CD1c-positive myeloid dendritic cell (primary cell): ENCODE data around the gene SHB.

Experiments used
- DNase-seq: peaks from one replicate; pipeline ENCODE4 v3.0.0-alpha.2; 2016; ENCODE audit errors: extremely low spot score

The SHB gene

DNA sequence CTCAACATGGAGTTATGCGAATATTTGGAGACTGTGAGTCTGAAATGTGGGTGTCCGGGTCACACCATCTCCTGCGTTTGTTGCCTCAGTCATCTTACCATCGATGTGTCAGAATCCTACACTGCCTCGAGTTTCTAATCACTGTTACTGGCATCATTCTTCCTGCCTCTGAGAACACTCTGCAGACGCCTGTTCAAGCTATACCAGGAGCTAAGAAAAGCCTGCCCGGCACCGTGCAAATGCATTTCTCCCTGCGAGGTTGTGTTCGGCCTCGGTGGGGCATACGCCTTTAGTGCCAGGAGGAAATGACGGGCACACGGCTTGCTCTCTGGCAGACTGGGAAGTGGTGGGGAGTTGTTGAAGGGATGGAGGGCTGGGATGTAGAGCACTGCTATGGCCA is 133.9 kb downstream of the SHB start:
- no peak for DNase-seq

DNA sequence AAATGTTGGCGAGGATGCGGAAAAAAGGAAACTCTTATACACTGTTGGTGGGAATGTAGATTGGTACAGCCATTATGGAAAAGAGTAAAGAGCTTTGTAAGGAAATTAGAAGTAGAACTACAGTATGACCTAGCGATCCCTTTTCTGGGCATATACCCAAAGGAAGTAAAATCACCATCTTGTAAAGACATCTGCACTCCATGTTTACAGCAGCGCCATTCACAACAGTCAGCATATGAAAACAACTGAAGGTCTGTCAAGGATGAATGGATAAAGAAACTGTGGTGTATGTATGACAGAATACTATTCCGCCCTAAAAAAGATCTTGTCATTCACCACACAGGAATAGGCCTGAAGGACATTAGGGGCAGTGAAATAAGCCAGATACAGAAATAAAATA is 137.4 kb downstream of the SHB start:
- no peak for DNase-seq

DNA sequence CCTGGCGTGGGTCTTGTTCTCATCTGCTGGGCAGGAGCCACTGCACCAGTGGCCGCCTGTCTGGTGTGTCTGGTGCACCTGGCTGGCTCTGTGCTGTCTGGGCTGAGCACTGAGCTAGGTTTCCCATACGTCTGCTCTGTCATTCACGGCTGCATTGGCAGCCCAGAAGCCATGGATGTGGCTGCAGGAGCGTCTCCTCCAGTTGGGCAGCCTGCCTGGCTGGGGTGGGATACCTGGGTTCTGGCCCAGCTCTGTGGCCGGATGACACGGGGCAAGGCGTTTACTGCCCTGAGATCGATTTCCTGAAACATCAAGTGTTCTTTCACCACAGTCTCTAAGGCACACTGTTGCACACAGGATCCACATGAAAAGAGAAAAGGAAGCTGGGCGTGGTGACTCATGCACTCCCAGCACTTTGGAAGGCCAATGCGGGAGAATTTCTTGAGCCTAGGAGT is 139.6 kb downstream of the SHB start:
- DNase-seq, result peak; percentile 69

DNA sequence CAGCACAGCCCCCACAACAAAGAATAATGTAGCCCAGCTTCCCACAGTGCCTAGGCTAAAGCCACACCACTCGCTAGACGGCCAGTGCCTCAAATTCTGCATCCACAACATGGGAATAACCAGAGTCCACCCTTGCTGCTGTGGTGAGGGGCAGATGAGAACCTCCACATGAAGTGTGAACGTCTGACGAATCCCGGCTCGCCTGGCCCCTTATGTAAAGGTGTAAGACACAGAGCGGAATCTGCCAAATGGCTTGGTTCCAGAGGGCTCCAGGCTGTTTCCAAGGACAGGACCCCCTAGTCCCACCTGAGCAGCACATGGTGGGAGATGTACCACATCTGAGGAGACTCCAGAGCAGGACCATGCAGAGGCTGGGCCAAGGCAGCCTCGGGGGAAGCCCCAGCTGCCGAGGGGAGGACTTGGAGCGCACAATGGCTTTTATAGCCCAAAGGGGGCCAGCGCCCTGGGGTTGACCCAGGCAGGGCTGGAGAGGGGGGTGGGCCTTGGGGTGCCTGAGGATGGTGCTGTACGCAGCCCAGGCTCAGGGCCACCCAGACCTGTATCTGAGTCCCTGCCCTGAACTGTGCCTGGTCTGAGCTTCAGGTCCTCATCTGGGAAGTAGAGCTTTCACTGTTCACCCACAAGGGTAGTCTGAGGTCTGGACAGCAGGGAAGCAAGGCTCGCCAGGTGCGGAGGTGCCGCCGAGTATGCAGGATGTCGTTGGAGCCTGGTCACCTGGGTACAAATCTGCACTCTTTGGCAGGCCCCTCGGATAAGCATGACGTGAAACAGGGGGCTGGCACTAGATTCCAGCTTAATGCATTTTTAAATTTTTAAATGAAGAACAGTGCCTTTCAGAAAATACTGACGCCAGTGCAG is 140.2 kb downstream of the SHB start:
- DNase-seq, result no peak

DNA sequence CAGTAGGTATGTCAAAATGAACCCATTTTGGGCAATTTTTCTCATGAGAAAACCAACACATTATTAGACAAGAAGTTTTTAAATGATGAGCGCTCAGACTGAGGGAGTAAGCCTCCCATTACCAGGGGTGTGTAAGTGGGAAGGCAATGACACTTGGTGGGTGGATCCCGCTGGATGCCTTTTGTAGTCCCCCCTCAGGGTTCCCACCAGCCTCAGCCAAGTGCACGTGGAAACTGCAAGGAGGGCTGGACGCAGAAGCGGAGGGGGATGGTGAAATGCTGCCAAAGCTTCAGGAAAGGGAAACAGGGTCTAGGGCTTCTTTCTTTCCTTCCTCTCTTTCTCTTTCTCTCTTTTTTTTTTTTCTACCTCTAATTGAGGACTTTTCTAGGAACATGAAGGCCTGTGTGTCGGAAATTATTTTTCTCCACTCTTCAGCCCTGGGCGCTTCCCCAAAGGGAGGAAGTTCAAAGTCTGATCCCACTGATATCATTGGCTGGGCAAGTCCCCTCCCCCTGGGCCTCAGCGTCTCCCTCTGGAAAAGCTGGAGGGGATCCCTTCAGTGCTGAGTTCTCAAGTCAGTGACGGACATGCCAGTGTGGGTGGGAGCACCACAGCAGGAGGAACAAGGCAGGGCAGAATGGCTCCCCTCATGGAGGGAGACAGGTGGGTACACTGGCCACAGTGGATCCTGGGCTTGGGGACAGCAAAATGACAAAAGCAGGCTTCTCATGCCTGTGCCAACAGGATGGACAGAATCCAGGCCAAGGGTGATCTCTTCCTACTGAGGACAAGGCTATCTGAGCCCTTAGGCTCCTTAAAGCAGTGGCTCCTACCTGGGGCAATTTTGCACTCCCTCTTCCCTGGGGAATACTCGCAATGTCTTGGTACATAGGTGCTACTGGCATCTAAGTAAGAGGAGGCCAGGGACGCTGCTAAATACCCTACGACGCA is 141.2 kb downstream of the SHB start:
- DNase-seq, result no peak

DNA sequence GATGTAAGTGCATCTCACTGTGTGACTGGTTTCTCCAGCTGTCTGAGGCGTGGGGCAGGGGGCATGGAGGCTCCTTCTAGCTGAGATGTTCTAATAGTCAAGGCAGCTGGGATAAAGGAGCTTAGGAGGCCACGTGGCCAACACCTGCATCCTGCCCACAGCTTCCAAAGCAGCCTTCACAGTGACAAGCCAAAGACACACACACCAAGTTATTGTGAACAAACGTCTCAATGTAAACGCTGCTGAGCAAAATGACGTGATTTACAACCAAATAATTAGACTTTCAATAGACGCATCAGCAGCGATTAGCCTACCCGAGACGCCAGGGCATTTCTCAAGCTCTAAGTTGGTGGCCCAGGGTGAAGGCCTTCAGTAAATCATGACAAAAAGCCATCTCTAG is 141.9 kb downstream of the SHB start:
- DNase-seq, result no peak

DNA sequence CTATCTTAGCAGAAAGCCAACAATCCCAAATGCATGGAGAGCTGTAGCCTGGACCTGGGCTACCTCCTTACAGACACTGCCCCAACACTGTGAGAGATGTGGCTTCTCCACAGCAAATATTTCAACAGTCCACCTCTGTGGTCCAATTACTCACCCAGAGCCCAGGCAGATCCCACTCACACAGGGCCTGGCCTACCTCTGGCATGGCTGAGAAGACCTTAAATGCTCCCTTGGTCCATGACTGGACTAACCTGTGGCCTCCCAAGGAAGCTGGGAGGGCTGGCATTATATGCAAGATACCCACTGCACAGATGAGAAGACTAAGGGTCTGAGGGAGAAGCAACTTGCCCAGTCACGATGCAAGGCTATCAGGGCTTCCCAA is 142.3 kb downstream of the SHB start:
- DNase-seq, result no peak

DNA sequence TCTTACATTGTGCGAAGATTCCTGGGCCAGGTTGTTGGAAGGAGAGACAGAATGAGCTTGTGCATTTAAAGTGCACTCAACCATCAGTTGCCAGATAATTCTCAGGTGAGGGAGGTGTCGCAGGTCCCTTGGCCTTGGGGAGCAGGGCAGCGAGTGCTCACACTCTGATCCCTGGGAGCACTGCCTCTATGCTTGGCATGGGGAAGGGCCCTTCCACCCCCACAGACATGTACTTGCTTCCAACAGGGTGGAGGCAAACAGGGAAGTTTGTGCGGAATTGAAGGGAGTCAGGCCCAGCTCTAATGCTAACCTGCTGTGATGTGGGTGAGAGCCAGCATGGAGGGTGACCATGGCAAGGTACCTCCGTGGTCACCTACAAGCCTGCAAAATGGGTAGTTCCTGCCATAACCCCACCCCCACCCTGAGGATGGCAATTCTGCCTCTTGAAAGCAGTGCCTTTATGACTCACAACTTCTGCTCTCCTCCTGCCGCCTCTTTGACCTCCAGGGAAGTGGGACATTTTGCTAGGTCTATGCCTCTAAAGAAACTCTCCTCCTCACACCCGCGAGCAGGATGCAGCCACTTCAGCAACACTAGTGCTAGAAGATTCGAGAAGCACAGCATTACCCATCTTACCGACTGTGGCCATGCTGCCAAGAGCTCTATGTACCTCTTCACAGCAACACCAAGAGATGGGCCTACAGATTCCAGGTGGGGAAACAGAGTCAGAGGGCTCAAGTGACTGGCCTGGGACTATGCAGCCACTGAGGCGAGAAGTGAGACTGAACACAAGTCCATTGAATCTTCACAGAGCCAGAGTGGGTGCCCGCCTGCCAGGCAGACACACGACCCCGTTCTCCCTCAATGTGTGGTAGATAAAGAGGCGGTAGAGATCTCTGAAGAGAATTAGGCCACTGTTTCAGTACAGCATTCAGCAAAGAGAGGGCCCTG is 143.0 kb downstream of the SHB start:
- peak; percentile 67 for DNase-seq

DNA sequence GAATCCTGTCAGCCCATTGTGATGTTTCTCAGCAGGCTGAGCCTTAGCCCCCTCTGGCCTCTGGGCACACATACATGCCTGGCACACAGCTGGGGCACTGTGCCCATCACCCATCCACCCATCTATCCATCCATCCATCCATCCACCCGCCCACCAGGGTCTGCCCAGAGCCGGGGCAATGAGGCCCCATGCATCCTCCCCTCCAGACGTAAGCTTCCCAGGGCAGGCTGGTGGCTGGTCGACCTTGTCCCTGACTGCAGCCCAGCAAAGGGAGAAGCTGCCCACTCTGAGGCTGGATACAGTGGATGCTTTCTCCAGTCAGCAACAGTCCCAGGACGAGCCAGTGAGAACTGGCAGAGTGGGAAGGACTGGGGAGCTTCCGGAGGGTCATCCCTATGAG is 144.0 kb downstream of the SHB start:
- DNase-seq, result no peak

DNA sequence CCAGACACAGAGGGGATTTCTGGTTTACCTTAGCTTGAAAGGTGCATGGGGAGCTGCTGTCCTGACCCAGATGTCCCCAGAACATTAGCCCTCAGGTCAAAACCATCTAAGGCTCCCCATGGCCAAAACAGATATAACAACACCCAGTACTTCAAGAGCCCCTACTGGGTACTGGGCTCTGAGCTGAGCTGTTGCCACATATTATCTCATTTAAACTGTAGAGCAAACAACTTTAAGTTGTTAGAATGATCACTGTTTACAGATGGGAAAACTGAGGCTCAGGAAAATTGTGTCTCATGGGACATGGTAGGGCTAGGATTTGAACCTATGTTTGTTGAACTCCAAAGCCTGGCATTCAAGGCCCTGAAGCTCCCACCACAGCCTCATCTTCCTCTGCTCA is 144.5 kb downstream of the SHB start:
- DNase-seq, result no peak

DNA sequence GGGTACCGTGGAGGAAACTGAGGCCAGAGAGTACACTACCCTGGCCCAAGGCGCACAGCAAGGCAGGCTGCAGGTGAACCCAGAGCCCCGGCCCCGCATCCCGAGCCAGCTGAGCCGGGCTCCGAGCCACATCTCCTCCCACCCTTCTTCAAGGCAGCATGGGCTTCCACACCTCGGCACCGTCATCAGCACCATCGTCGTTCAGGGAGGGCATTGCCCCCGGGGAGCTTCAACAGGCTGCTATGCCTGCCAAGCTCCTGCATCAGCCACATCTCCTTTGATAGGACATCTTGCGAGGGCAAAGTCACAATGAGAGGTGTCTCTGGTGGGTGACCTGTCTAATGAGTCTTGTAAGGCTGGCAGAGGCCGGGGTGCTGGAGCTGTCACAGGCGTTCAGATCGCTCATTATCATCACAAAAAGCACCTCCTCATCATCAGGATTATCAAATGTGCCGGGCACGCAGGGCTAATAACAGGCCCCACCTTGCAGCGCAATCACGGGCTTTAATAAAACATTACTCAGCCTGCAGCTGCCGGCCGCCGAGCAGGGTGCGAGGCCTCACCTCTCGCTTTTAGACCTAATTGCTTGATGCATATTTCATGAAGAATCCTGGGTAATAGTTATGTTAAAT is 145.1 kb downstream of the SHB start:
- no peak for DNase-seq

DNA sequence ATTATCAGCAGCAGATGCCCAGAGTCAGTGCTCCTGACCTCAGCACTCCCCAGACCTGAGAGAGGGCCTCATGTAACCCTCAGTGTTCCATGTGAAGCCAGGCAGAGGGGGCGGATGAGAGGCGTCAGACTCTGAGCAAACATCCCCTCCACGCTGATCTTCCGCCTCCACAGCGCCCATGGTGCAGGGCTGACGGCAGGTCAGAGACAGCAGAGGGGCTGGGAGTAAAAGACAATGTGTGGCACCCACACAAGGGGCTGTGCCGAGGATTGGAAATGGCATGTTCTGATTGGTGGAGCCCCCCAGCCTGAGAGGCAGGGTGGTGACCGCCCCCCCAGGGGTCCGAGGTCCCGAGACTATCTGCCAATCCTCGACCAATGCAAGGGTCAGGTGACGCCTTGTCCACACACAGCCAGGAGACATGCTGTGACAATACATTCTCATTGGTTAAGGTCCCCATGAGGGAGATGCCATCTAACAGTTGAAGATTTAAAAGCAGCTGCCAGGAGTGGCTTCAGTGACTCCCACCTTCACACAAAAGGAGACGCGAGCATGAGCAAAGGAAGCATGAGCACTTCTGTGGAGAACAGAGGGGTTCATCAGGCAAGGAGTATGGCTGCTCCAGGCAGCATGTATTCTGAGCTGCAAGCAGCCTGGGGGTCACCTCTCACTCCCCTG is 145.8 kb downstream of the SHB start:
- DNase-seq, result no peak

DNA sequence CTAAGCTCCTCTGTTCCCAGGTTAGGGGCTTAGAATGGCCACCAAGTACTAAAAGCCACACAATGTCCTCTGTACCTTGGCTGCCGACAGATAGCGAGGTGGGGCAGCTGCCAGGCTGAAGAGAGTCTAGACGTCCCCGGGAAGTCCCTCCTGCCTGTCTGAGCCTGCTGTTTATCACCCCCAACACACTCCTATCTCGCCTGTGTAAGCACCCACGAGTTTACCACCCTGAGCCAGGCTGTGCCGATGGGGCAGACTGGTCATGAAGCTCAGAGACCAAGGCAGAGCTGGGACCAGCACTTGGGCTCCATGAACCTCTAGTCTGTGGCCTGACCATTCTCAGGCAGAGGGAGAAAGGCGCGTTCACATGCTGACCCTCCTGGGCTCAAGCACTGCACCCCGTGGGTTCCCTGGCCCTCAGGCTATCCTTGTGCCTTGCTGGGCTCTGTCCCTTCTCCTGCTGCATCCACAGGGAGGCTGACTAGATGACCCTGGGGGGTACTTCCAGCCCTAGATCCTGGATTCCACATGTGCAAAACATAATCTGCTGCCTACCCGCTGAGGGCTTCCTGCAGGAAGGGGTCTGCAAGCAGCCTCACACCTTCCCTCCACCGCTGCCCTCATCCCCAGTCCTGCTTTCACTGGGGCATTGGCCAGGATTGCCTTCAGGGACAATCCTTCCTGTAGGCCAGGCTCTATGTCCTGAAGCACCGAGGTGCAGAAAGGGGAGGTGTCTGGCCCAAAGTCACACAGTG is 146.5 kb downstream of the SHB start:
- no peak for DNase-seq

DNA sequence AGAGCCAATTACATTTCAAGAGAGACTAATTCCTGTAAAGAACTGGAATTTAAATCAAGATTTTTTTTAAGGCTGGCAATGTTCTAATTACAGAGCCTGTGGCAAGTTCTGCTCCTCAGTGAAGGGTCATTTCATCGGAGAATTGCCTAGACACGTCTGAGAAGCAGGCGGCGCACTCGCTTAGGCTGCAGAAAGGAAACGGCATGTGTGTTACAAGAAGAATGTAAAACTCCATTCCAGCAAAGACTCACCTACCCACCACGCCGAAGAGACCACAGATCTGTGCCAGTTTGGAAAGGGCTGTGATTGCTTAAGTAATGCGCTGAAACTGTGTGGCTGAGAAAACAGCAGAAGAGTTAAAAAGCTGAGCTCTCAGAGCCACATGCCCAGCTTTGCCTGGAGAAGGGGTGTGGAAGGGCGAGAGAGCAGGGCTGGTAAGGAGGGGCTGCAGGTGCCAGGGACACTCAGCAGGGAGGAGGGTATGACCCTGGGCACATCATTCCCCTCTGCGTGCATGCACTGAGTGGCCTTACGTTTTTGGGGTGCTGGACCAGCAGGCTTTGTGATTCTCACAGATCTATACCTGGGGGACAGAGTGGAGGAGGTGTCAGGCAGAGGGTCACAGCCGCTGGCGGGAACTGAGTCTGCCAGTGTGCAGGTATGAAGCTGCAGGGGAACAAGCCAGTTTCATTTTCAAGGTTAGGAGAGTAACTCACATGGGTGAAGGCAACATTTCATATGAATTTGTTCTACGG is 147.3 kb downstream of the SHB start:
- no peak for DNase-seq

DNA sequence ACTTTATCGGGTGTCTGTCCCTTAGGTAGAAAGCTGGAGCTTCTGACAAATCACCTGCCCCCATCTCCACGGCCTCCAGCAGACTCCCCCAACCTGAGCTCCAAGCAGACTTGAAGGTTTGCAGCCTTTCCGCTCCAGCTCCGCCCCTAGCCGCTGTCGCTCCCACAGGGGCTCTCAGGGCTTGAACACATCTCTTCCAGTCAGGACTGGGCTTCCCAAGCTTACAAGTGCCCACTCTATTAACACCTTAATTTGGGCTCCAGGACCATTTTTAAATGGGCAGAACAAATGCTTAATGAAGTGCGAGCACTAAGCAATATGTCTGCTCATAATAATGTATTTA is 147.9 kb downstream of the SHB start:
- no peak for DNase-seq

DNA sequence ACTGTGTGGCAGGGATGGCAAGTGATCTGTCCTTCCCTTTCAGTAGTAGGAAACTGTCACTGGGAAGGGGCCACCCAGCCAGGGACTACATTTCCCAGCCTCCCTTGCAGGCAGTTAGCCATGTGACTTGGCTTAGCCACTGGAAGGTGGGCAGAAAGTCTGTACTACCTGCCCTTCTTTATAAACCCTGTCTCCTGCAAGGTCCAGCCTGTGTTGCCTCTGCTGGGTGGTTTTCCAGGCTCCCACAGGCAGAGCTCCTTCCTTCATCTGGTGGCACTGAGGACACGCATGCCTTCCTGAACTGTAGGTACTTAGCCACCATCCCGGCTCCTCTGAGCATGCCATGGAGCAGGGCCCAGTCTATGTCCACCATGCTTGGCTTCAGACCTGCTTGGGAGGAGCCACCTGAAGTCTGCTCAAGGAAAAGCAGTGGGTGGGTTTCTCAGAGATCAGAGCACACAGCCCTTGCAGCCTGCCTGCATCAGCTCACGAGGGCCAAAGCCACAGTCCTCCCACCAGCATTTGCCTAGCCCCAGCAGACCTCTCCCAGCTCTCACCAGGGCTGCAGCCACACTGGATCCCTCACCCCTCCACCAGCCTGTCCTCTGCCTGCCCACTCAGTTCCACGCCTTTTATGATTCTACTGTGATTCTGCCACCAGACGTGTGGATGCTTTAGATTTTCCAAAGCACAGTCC is 148.4 kb downstream of the SHB start:
- DNase-seq, result peak; percentile 27

DNA sequence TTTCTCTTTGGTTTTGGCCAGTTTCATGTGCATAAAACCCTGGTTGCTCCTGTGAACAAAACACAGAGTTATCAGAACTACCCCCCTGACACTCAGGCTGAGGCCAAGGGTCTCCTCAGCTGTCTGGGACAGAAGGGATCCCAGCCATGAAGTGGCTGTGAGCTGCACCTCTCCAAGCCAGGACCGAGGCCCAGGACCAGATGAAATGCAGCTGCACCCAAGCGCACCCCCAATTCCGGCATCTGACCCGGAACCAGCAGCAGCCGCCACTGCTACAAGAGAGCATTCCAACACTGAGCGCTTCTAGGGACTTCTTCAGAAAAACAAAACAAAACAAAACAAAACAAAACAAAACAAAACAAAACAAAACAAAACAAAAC is 149.1 kb downstream of the SHB start:
- DNase-seq, result no peak

DNA sequence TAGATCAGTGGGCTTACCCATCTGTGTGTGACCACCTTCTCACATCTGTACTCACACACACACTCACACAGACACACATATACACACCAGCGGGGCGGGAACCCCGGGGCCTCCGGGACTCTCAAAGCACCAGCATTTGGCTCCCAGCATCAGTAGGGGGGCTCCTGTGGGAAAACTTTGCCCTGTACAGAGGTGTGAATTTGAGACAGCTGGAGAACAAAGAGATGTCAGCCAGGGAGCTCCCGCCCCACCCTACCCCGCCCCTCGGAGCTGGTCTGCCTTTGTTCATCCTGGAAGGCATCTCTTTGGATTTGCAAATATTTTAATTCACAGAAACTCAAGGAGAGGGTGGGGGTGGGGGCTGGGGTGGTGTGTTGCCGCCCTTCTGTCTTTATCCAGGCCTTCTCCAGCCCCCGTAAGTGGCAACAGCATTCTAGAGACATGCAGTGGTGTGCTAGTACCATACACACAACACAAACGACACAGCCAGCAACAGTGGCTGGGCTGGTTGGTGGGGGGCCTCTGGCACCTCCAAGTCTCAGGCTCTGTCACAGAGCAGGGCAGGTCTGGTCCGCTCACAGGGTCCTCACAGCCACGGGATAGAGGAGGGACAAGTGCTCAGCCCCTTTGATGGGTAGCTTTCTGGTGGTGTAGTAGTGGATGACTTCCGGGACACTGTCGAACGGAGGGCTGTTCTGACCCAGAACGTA is 149.6 kb downstream of the SHB start:
- no peak for DNase-seq
